ENCODE results near the gene XG. TPM values are rescaled to one million over a fixed set of nuclear protein-coding genes. Genes with fewer than 3 reads are reported as not detected.
A peak's percentile ranks its signal among the peaks of the same experiment; 100 is the strongest.

Gene XG
- total and polyA plus RNA-seq, 7 donors = 0.03 to 1.1 TPM; not detected in 5

DNA sequence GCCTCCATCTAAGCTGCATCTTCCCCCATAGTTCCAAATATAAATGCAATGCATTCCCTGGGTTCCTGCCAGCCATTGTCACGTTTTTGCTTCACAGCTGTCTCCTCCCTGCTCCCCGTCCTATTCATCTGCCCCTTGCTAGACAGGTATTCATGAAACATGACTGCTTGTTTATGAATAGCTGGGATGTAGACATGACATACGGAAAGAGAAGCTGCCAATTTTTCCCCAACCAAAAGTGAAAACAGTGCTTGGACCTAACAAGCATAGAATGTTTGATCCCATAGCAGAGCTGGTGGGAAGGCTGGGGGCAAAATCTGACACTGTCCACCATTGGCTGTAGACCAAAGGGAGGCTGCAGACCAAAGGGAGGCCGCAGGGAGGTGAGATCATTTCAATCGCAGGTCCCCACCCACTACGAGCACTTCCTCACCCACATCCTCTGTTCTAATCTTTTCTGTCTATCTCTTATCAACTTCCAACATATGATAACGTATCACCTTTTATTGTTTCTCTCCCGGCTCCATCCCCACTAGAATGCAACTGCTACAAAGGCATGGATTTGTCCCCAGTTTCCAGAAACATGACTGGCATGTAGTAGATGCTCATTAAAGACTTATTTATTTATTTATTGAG is 68.4 kb downstream of the XG start:
- Histone ChIP-seq H3K36me3 (no peaks in the 10 kb centered on the region), H3K27ac (no peak overlapping the region), H3K27me3 (no peaks in the 10 kb centered on the region), H3K9me3 (no peaks in the 10 kb centered on the region), H3K4me1 (no peaks in the 10 kb centered on the region), H3K4me3 (no peak overlapping the region)
- WGBS, 2 donors = 17 to 37% methylated on average over 8 of the region's 8 CpGs
- no peak for DNase-seq
- intact Hi-C loops (cut with DNase I) = no loop called here
- TF ChIP-seq EP300 (IDR thresholded peaks at IDR 0.05) (no peak), POLR2A (IDR thresholded peaks at IDR 0.05) (no peak), POLR2AphosphoS5 (IDR thresholded peaks at IDR 0.05) (no peak)
- TF ChIP-seq, protein P1, sequence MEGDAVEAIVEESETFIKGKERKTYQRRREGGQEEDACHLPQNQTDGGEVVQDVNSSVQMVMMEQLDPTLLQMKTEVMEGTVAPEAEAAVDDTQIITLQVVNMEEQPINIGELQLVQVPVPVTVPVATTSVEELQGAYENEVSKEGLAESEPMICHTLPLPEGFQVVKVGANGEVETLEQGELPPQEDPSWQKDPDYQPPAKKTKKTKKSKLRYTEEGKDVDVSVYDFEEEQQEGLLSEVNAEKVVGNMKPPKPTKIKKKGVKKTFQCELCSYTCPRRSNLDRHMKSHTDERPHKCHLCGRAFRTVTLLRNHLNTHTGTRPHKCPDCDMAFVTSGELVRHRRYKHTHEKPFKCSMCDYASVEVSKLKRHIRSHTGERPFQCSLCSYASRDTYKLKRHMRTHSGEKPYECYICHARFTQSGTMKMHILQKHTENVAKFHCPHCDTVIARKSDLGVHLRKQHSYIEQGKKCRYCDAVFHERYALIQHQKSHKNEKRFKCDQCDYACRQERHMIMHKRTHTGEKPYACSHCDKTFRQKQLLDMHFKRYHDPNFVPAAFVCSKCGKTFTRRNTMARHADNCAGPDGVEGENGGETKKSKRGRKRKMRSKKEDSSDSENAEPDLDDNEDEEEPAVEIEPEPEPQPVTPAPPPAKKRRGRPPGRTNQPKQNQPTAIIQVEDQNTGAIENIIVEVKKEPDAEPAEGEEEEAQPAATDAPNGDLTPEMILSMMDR (IDR thresholded peaks at IDR 0.05) = no peak

GRCh38 chrX:2823795-2824386 is 72.1 kb downstream of the XG start:
- Histone ChIP-seq H3K4me1 (peaks cover 0 to 5% (median 0%) of the 10 kb centered on the region in 4 donors), H3K9me3 (no peaks in the 10 kb centered on the region), H3K27me3 (no peaks in the 10 kb centered on the region), H3K36me3 (no peaks in the 10 kb centered on the region), H3K27ac (no peak overlapping the region), H3K4me3 (no peak overlapping the region)
- TF ChIP-seq EP300 (IDR thresholded peaks at IDR 0.05) (no peak), POLR2A (IDR thresholded peaks at IDR 0.05) (no peak), POLR2AphosphoS5 (IDR thresholded peaks at IDR 0.05) (no peak)
- TF ChIP-seq, protein P1 (IDR thresholded peaks at IDR 0.05) = no peak
- intact Hi-C loops (cut with DNase I) = no loop called here
- 9 to 56% methylated on average over 13 of the region's 13 CpGs for WGBS, 2 donors
- no peak for DNase-seq

GRCh38 chrX:2824886-2825285 is 73.0 kb downstream of the XG start:
- H3K4me3 ChIP-seq = no peak overlapping the region
- intact Hi-C loops (cut with DNase I) = no loop called here
- DNase-seq = no peak
- H3K36me3 ChIP-seq = no peaks in the 10 kb centered on the region
- TF ChIP-seq EP300 (IDR thresholded peaks at IDR 0.05) = no peak
- TF ChIP-seq POLR2A (IDR thresholded peaks at IDR 0.05) = no peak
- TF ChIP-seq POLR2AphosphoS5 (IDR thresholded peaks at IDR 0.05) = no peak
- H3K27me3 ChIP-seq = peaks cover 0 to 7% (median 3%) of the 10 kb centered on the region in 3 donors
- H3K4me1 ChIP-seq = peaks cover 0 to 15% (median 3%) of the 10 kb centered on the region in 4 donors
- H3K9me3 ChIP-seq = no peaks in the 10 kb centered on the region
- no peak overlapping the region for H3K27ac ChIP-seq

DNA sequence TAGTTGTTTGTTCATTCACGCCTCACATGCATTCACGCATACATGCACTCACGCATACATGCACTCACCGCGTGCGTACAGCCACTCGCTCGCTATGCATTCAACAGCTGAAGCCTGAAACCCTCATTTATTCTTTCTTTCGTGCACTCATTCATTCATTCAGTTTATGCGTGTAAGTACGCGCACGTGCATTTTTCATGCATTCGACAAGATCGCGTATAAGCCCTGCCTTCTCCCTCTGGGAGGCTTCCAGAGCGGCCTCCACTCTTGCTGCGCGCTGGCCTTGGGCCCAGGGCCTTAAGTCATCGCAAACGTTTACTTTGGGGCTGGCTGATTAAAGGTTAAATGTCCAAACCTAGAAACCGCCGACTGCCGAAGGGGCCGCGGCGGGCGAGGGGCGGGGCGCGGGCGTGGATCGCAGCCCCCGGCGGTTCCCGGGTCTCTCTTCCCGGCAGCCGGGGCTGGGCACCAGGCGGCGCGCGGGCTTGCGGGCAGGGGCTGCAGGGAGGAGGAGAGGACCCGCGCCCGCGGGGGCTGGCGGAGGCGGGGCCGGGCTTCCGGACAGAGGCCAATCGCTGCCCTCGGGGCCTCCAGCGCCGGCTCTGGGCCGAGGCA is 76.6 kb downstream of the XG start, which contains the start of gene GYG2:
TSS of gene GYG2 (plus strand) at position 587 of the 615 bp plus-strand sequence. CDS start 1,259 bp downstream, outside the sequence.
- TF ChIP-seq POLR2A (IDR thresholded peaks at IDR 0.05) = no peak
- TF ChIP-seq EP300 (IDR thresholded peaks at IDR 0.05) = no peak
- TF ChIP-seq, protein P1 (IDR thresholded peaks at IDR 0.05) = no peak
- TF ChIP-seq POLR2AphosphoS5 (IDR thresholded peaks at IDR 0.05) = no peak
- no peak for DNase-seq
- intact Hi-C loops (cut with DNase I) = no loop called here

DNA sequence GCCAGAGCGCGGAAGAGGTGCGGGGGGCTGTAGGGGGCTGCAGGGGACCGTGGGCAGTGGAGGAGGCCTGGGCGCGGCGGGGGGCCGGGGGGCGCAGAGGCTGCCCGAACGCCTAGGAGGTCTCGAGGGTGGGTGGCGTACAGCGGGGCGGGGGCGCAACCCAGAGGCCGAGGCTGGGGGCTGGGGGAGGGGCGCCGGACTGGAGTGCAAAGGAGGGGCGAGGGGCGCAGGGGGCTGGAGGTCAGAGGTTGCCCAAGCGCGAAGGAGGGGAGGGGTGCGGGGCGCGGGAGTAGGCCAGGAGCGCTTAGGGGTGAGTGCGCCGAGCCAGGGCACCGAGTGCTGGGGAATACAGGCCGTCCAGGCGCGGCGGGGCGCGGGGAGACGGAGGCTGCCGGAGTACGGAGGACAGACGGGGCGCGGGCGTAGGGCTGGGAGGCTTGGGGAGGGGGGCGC is 77.1 kb downstream of the XG start:
- intact Hi-C loops (cut with DNase I) = no loop called here
- no peak for DNase-seq
- no peaks in the 10 kb centered on the region for H3K9me3 ChIP-seq
- no peak overlapping the region for H3K27ac ChIP-seq
- H3K4me1 ChIP-seq = peaks cover 0 to 15% (median 3%) of the 10 kb centered on the region in 4 donors
- H3K4me3 ChIP-seq = peak overlapping the region; percentile 12 to 57 (median 47)
- 2 to 4% methylated on average over 44 of the region's 44 CpGs for WGBS, 2 donors
- no peaks in the 10 kb centered on the region for H3K36me3 ChIP-seq
- no peak for TF ChIP-seq POLR2AphosphoS5 (IDR thresholded peaks at IDR 0.05)
- no peak for TF ChIP-seq POLR2A (IDR thresholded peaks at IDR 0.05)
- TF ChIP-seq EP300 (IDR thresholded peaks at IDR 0.05) = no peak
- TF ChIP-seq, protein P1 (IDR thresholded peaks at IDR 0.05) = no peak
- peaks cover 0 to 7% (median 4%) of the 10 kb centered on the region in 3 donors for H3K27me3 ChIP-seq

More for the DNA sequence above, 76.6 kb downstream of the XG start, which contains the start of gene GYG2:
- no peaks in the 10 kb centered on the region for H3K36me3 ChIP-seq
- peak within 1 kb of the TSS; percentile 12 to 57 (median 47) for H3K4me3 ChIP-seq
- H3K27me3 ChIP-seq = peaks cover 0 to 7% (median 4%) of the 10 kb centered on the region in 3 donors
- 19 to 20% methylated on average over 56 of the region's 56 CpGs for WGBS, 2 donors
- H3K27ac ChIP-seq = no peak within 1 kb of the TSS
- peaks cover 0 to 15% (median 3%) of the 10 kb centered on the region in 4 donors for H3K4me1 ChIP-seq
- no peaks in the 10 kb centered on the region for H3K9me3 ChIP-seq
